ENCODE results near the gene LAYN. TPM values are rescaled to one million over a fixed set of nuclear protein-coding genes. Genes with fewer than 3 reads are reported as not detected.

LAYN gene
- total RNA-seq, 1 experiment from 2014 or later, result 3.7 TPM

GRCh38 chr11:111598148-111598547 is 57.6 kb downstream of the LAYN start (continued):
- TF ChIP-seq ZNF138 (CRISPR knock-in tag; conservative IDR thresholded peaks at IDR 0.05), result no peak
- TF ChIP-seq RORB (CRISPR knock-in tag; IDR thresholded peaks at IDR 0.05), result no peak
- no peak for TF ChIP-seq TEAD1 (CRISPR knock-in tag; IDR thresholded peaks at IDR 0.05)
- no peak for TF ChIP-seq SMAD3 (CRISPR knock-in tag; IDR thresholded peaks at IDR 0.05; ENCODE audit: borderline replicate concordance)

GRCh38 chr11:111598559-111598958 is 58.0 kb downstream of the LAYN start:
- Mint-ChIP-seq H3K9me3 (no peaks in the 10 kb centered on the region), H3K4me3 (no peak overlapping the region), H3K4me1 (peaks cover 11% of the 10 kb centered on the region), H3K36me3 (no peaks in the 10 kb centered on the region), H3K27me3 (ENCODE audit: low read depth) (peaks cover 16% of the 10 kb centered on the region), H3K27ac (no peak overlapping the region)
- no peak for DNase-seq (ENCODE audit: low spot score)
- ATAC-seq, result no peak
- ChIA-PET POLR2A (no interaction called here), CTCF (interaction anchor here (1.2 to 1.6 kb wide), 3 partner anchors 12 to 178 kb away, joined by 3 to 8 read pairs (median 4); no protein-coding TSS in a partner anchor)
- TF ChIP-seq ATF1 (CRISPR knock-in tag; IDR thresholded peaks at IDR 0.05) (no peak), NR3C1 (CRISPR knock-in tag; conservative IDR thresholded peaks at IDR 0.05; ENCODE audit: low read depth) (no peak), CREB1 (CRISPR knock-in tag; IDR thresholded peaks at IDR 0.05) (no peak), GTF2I (CRISPR knock-in tag; conservative IDR thresholded peaks at IDR 0.05) (no peak), CREM (CRISPR knock-in tag; IDR thresholded peaks at IDR 0.05) (no peak), FOXJ3 (CRISPR knock-in tag; IDR thresholded peaks at IDR 0.05; ENCODE audit: borderline replicate concordance) (no peak), PRRX2 (CRISPR knock-in tag; IDR thresholded peaks at IDR 0.05) (no peak), NR1H2 (CRISPR knock-in tag; IDR thresholded peaks at IDR 0.05) (no peak), NFE2L1 (CRISPR knock-in tag; IDR thresholded peaks at IDR 0.05) (no peak), PREB (CRISPR knock-in tag; IDR thresholded peaks at IDR 0.05; ENCODE audit: borderline replicate concordance) (no peak), TEAD1 (CRISPR knock-in tag; IDR thresholded peaks at IDR 0.05) (no peak), CDX4 (CRISPR knock-in tag; IDR thresholded peaks at IDR 0.05; ENCODE audit: borderline replicate concordance) (no peak)

- Mint-ChIP-seq H3K27ac (no peak overlapping the region), H3K9me3 (no peaks in the 10 kb centered on the region), H3K36me3 (no peaks in the 10 kb centered on the region), H3K4me3 (peak overlapping the region; percentile 73), H3K4me1 (peaks cover 27% of the 10 kb centered on the region), H3K27me3 (ENCODE audit: low read depth) (peaks cover 24% of the 10 kb centered on the region)
- no peak for ATAC-seq
- CTCF ChIA-PET, result interaction anchor here (0.6 to 2.4 kb wide), 4 partner anchors 146 to 1154 kb away, joined by 3 to 8 read pairs (median 5); no protein-coding TSS in a partner anchor
- no peak for DNase-seq (ENCODE audit: low spot score)
- no peak for TF ChIP-seq E2F4 (CRISPR knock-in tag; IDR thresholded peaks at IDR 0.05; ENCODE audit: borderline replicate concordance, low read depth)
- no peak for TF ChIP-seq ESRRA (CRISPR knock-in tag; IDR thresholded peaks at IDR 0.05; ENCODE audit: borderline replicate concordance)
- TF ChIP-seq ZNF317 (CRISPR knock-in tag; IDR thresholded peaks at IDR 0.05; ENCODE audit: borderline replicate concordance, low read depth), result no peak
- TF ChIP-seq MAX (CRISPR knock-in tag; IDR thresholded peaks at IDR 0.05), result no peak
- no peak for TF ChIP-seq RELA (CRISPR knock-in tag; IDR thresholded peaks at IDR 0.05; ENCODE audit: borderline replicate concordance)
- POLR2A ChIA-PET, result no interaction called here
Observed at GRCh38 chr11:111601636-111601978, 61.1 kb downstream of the LAYN start.
